Forelimb muscle (tissue), 1 donor: ENCODE measurements around the gene PPP1R9A. TPM values are rescaled to one million over a fixed set of nuclear protein-coding genes. Genes with fewer than 3 reads are reported as not detected.
"Not testable (repeated sequence)": the region's sequence is repeated elsewhere in the genome, so short reads cannot be mapped to it uniquely, and the experiment has no call there.

Experiments
- DNase-seq: peaks from one replicate; pipeline ENCODE4 v3.0.0-alpha.2; 2013; ENCODE audit warnings: low read depth
- polyA plus RNA-seq: library from polyadenylated mRNA; unstranded; fragments of 120-200 nt; gene quantifications from one replicate; pipeline ENCODE4 v1.2.1, GENCODE V29; 2013; ENCODE audit not compliant: insufficient read length

PPP1R9A gene
- polyA plus RNA-seq, 1 donor: 27.1 TPM

DNA sequence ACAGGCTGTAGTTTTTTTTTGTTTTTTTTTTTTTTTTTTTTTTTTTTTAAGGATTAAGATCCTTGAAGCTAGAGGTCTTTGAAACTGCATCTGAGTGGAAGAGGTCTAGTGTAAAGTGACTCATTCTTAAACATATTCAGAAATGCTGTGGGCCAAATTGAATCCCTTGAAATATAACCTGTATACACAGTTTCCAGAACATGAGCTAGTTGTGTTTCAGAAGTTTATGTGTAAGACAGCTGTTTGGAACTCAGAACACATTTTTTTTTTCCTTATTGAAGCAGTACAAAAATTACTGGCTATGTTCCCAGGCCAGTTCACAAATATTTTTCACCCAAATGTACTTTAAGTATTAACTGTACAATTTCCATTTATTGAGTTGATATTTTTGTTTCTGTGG is 67.9 kb downstream of the PPP1R9A start:
- DNase-seq: peak; percentile 93

DNA sequence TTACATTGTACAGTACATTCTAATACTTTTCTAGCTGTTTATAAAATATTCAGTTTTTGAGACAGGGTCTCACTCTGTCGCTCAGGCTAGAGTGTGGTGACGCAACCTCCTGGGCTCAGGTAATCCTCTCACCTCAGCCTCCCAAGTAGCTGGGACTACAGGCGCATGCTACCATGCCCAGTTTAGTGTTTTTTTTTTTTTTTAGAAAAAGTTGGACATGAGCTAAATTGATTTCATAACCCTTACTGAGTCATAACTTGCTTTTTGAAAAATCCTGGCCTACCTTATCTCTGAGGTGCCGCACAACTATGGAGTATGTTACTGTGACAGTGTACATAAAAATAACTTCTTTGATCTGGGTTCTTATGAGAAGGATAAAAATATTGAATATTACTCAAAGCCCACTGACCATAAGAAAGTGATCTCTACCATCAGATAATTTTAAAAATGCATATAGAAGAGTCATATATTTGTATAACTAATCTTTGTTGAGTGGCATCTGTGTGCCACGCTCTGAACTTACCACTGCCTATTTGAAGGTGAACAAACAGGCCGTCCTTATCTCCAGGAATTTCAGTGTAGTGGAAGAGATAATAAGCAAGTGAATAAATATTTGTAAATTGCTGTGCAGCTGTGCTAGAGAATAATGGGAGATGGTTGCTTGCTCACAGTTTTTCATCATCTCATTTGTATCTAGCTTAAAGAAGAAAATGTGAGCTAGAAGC is 73.2 kb downstream of the PPP1R9A start:
- no peak for DNase-seq

DNA sequence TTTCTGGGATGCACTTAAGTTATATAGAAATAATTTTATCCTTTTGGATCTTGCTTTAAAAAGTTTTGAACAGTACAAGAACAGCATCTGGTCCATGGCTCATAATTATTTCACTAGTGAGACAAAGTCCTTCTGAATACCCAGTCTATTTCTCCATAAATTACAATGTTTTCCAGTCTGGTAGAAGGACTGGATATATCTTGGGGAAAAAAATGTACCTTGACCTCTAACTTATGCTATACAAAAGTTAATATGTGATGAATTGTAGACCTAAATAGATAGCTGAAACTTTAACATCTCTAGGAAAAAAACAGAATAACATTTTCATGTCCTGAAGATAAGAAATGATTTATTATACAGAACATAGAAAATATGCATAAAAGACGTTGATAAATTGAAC is 88.5 kb downstream of the PPP1R9A start:
- DNase-seq: no peak

DNA sequence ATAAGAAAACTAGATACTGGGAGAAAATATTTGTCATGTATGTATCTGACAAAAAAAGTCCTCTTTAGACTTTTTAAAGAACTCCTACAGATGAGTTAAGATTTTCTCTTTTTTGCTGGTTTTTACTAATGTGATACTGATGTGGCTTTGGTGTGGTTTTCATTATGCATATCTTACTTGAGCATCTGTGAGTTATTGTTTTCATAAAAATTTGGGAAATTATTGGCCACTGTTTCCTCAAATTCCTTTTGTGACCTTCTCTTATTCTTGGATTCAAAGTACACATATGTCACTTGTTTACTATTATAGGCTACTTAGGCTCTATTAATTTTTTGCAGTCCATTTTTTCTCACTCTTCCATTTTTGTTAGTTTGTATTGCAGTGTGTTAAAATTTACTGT is 89.0 kb downstream of the PPP1R9A start:
- DNase-seq: no peak

DNA sequence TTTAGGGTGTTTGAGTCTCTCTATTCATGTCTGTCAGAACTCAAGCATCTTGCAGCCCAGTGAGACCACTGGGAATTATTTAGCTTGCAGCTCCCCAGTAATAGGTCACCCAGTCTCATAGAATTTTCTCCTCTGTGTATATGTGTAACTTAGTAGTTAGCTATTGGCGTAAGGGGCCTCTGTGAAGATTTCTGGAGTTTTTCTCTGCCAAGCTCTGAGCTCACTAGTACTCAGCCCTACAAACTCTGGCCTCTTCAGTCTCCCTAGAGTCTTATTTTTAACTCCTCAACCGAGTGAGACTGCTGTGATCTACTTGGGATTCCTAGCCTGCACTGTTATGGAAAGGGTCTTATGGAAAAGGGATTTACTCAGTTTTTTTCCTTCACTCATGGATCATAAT is 90.2 kb downstream of the PPP1R9A start:
- DNase-seq: peak; percentile 84

DNA sequence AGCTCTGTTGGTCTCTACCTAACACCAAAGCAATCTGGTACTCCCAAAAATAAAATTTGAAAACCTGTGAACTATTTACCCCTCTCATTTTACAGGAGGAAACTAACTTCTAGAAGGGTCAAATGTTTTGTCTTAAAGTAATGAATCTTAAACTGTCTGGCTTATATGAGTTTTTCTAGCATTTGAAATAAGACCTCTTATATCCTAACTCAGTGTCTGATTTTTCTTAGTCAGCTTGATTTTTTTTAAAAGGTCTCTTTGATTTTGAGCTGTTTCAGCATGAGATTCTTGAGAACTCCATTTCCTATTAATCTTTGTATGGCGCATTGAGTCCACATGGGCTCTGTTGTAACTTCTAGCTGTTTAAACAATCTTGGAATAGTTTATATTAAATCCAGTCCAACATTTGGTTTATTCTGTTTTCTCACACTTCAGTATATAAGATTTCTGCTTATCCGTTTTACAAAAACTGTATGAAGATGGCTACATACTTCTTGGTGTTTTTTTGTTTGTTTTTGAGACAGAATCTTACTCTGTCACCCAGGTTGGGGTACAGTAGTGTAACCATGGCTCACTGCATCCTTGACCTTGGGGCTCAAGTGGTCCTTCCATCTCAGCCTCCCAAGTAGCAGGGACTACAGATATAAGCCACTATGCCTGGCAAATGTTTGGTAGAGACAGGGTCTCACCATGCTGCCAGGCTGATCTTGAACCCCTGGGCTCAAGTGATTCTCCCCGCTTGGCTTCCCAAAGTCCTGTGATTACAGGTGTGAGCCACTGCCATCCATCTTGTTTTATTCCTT is 91.1 kb downstream of the PPP1R9A start:
- no peak for DNase-seq

DNA sequence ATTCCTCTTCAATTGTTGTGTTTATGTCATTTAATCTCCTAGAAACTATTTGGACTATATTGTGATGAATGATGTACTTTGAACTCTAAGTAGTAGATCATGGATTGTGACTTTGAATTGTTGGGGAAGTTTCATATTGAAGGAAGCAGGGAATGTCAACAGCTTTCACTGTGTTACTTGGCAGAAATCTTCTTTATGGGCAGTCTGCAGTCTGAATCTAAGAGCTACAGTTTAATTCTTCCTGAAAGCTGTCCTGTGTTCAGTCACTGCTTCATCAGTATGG is 91.6 kb downstream of the PPP1R9A start:
- no peak for DNase-seq

DNA sequence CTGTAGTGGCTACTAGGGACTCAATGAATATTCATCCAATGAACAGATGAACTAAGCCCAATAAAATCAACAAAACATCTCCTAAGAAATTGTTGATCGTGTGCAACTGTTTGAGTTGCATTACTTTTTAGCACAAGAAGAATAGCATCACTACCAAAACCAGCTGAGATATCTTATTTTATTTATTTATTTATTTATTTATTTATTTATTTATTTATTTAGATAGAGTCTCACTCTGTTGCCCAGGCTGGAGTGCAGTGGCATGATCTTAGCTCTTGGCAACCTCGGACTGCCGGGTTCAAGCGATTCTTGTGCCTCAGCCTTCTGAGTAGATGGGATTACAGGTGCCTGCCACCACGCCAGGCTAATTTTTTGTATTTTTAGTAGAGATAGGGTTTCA is 92.2 kb downstream of the PPP1R9A start:
- DNase-seq: not testable (repeated sequence)

DNA sequence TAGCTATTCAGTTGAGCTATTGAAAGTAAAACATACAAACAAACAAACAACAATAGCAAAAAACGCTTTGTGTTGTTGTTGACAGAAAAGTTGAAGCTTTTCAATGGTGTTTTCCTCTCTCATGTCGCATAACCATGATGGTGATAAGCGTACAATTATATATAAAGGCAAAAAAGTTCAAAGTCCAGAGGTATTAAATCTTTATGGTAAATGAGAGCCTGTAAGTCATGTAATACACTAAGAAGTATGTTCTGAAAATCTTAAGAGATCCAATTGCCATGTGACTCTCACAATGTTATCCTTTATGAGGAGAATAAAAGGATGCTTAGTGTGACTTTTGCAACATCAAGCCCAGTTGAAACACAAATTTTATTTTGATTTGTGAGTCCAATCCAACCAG is 93.9 kb downstream of the PPP1R9A start:
- DNase-seq: no peak

DNA sequence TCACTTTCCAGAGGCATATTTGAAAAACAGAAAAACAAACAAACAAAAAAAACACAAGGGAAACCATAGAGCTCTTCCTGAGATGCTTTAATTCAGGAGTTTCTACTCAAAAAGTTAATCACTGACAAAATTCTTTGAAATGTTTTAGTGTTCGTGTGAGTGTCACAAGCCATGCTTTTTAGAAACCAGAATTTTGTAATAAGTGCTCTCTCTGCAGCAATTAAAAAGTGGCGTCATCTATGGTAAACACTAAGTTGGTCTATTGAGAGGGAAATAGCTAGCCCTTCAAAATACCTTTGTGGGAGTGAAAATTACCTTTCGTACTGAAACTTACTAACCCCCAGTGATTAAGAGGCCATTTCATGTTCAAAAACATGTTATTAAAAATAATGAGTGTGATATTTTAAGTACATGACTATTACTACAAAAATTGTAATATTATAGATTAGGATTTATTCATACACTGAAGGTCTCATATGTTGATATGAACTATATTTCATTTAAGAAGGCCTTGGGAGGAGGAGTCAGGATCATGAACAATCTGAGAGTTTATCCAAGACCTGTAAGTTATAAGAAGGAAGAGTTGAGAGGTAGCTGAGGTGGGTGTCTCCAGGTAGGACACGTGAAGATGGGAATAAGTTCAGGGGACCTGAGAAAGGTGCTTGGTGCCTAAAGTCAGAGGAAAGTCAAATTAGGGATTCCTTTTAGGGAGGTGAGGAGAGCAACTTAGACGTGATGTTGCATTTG is 94.6 kb downstream of the PPP1R9A start:
- DNase-seq: no peak

DNA sequence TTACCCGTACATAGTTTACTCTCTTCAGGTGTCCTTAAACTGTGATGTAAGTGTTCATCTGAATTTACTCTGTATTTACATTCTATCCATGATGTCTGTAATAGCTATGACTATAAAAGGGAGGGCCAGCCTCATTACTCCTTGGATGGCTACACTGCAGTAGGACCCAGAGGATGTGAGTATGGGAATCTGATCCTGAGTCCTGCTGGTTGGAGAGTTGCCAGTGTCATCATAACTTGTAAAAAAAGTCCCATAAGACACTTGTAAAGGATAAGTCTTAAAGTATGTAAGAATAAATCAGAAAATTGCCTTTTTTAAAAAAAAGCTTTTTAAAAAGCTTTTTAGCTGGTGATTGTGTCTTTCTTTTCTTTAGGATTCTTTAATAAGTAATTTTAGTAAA is 95.4 kb downstream of the PPP1R9A start:
- no peak for DNase-seq

DNA sequence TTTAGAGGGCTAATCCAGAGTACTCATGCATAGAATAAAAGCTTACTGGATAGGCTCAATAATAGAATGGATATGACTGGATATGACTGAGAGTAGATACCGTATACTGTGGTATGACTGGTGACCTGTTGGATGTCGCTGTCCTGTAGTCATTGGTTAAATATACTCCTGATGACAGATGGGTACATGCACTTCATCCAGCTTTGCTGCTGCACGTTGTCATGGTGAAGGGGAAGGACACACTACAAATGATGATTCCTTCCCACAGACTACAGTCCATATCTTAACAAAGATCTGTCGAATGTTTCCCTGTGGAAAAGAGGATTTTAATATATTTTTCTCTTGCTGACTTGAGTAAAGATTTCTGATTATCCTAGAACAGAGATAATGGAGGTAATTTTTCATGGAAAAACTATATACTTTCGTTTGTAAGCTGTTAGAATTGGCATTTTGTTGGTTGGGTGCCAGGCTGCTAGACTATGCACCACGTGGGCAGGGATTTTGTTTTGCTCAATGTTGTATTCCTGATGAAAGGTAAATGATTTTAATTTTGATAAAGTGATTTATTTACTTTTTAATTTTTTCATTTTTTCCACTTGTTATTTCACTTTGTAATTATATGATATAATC is 97.3 kb downstream of the PPP1R9A start:
- no peak for DNase-seq

DNA sequence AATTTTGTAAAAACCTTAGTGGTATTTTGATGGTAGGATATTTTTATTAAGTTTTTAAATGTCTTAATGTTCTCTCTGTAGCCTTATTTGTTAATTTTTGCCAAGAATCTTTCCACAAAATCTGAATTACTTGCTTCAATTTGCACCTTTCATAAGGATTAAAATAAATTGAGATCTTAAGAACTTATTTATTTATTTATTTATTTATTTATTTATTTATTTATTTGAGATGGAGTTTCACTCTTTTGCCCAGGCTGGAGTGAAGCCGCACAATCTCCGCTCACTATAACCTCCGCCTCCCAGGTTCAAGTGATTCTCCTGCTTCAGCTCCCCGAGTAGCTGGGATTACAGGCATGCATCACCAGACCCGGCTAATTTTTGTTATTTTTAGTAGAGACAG is 98.6 kb downstream of the PPP1R9A start:
- DNase-seq: no peak

DNA sequence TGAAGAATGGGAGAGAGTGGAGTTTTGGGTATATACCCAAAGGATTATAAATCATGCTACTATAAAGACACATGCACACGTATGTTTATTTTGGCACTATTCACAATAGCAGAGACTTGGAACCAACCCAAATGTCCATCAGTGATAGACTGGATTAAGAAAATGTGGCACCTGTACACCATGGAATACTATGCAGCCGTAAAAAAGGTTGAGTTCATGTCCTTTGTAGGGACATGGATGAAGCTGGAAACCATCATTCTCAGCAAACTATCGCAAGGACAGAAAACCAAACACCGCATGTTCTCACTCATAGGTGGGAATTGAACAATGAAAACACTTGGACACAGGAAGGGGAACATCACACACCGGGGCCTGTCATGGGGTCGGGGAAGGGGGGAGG is 101.4 kb downstream of the PPP1R9A start:
- not testable (repeated sequence) for DNase-seq

DNA sequence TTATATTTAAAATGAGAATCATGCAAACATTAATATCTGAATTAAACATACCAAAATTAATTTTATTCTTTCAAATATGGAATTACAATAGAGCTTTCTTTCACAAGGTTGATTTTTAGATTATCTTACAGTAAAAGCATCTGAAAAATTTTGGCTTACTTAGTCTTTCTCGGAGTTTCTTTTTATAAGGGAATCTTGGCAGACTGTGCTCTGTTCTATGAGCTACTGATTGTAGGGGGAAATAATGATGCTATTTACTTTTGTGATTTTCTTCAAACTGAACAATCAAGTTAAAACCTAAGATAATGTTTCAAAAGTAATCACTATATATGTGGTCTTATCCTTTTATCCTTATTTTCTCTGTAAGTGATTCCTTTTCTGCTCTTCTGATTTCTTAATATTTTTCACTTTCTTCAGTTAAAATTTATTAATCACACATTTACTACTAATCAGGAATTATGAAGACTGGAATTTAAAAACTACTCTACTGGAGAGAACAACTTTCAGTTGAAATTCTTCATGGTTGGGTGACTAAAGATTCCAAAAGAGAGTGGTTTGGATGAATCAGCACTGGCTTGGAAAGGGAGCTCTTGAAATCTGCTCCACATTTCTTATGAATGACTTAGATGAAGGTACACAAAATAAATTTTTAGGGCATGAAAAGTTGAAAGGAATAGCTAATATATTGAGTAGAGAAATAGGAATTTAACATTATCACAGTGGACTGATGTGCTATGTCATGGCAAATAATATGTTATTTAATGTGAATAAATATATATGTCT is 103.9 kb downstream of the PPP1R9A start:
- no peak for DNase-seq

DNA sequence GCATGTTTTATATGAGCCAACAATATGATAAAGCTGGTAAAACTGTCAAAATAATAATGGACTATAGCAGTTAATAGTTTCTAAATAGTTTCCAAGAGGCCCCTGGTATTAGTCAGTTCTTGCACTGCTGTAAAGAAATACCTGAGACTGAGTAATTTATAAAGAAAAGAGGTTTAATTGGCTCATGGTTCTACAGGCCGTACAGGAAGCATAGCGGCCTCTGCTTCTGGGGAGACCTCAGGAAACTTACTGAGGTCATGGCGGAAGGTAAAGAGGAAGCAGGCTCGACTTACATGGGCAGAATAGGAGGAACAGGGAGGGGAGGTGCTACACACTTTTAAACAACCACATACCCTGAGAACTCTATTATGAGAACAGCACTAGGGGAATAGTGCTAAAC is 104.6 kb downstream of the PPP1R9A start:
- DNase-seq: no peak

DNA sequence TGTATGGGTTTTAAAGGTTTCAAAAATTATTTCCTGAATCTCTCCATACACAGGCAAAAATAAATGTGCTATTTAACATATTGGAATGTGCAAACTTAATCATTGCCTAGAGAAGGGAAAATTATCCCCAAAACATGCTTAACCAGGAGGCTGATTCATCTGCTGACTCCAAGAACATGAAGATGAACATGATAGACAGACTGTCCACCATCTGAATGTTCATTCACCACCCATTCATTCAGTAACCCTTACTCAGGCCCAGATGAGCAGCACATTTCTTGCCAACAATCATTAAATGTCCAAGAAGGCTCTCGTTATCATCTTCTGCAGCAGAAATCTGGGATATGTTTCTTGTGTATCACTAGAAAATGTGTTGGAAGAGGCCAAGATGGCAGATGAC is 110.6 kb downstream of the PPP1R9A start:
- no peak for DNase-seq

DNA sequence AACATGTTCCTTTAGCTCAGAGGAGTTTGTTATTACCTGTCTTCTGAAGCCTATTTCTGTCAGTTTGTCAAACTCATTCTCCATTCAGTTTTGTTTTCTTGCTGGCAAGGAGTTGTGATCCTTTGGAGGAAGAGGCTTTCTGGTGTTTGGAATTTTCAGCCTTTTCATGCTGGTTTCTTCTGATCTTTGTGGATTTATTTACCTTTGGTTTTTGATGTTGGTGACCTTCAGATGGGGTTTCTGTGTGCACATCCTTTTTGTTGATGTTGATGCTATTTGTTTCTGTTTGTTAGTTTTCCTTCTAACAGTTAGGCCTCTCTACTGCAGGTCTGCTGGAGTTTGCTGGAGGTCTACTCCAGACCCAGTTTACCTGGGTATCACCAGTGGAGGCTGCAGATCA is 118.6 kb downstream of the PPP1R9A start:
- no peak for DNase-seq

DNA sequence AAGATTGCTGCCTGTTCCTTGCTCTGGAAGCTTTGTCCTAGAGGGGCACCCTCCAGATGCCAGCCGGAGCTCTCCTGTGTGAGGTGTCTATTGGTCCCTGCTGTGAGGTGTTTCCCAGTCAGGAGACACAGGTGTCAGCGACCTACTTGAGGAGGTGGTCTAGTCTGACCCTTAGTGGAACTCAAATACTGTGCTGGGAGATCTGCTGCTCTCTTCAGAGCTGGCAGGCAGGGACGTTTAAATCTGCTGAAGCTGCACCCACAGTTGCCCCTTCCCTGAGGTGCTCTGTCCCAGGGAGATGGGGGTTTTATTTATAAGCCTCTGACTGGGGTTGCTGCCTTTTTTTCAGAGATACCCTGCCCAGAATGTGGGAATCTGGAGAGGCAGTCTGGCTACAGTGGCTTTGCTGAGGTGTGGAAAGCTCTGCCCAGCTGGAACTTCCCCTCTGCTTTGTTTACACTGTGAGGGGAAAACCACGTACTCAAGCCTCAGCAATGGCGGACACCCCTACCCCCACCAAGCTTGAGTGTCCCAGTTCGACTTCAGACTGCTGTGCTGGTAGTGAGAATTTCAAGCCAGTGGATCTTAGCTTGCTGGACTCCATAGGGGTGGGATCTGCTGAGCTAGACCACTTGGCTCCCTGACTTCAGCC is 119.2 kb downstream of the PPP1R9A start:
- no peak for DNase-seq

DNA sequence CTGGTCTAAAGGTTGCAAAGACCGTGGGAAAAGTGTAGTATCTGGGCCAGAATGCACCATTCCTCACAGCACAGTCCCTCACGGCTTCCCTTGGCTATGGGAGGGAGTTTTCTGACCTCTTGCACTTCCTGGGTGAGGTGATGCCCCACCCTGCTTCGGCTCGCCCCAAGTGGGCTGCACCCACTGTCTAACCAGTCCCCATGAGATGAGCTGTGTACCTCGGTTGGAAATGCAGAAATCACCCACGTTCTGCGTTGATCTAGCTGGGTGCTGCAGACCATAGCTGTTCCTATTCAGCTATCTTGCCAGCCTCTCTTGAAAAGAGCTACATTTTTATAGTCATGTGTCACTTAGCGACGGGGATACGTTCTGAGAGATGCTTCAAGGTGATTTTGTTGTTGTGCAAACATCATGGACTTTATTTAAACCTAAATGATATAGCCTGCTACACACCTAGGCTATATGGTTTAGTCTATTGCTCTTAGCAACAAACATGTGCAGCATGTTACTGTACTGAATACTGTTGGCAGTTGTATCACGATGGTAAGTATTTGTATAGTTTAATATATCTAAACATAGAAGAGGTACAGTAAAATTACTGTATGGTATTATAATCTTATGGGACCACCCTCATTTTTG is 120.0 kb downstream of the PPP1R9A start:
- DNase-seq: no peak

DNA sequence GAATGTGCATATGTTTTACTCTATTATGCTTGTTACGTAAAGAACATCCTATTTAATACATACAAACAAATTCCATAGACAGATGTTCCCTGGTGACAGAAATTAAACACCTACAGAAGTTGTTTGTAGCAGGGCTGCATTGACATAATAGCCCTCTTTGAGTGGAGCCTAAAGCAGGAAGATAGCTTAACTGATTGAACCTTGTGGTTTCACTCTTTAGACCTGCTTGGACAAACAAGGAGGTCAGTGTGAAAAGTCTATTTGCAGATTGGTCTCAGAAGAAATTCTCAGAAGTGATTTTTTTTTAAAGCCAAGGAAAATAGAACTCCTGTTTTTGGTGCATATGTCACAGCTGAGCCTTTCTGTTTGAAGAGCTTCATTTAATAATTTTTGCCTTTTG is 121.3 kb downstream of the PPP1R9A start:
- no peak for DNase-seq
